Esophagus muscularis mucosa (tissue), 4 donors: ENCODE data around the gene RUNX1. TPM values are rescaled to one million over a fixed set of nuclear protein-coding genes. Genes with fewer than 3 reads are reported as not detected.

Source experiments
- DNase-seq: peaks from one replicate; pipeline ENCODE4 v3.0.0-alpha.2; 2017; ENCODE audit errors: extremely low spot score
- H3K27ac ChIP-seq, 4 donors: fragments of 200-600 bp; sonication (generic); replicated peaks in 1 of 4; 1 replicate in 3 of 4; 2 replicates in 1 of 4; pipeline ENCODE4 v1.5.1; 2016 to 2019; ENCODE audit warnings: mild to moderate bottlenecking in 1 of 4
- H3K27me3 ChIP-seq, 4 donors: fragments of 200-600 bp; sonication (generic); one replicate each; pipeline versions ENCODE4 v1.5.1 to v1.6.0; 2016 to 2019
- H3K36me3 ChIP-seq, 4 donors: fragments of 200-600 bp; sonication (generic); one replicate each; pipeline ENCODE4 v1.5.1; 2016 to 2019
- H3K4me1 ChIP-seq, 4 donors: fragments of 200-600 bp; sonication (generic); one replicate each; pipeline ENCODE4 v1.5.1; 2016 to 2019
- H3K4me3 ChIP-seq, 4 donors: fragments of 200-600 bp; sonication (generic); 1 replicate in 2 of 4; 2 replicates in 2 of 4; pipeline ENCODE4 v1.5.1; 2016 to 2019; ENCODE audit warnings: mild to moderate bottlenecking in 4 of 4, moderate library complexity in 1 of 4
- H3K9me3 ChIP-seq, 4 donors: fragments of 200-600 bp; sonication (generic); 1 replicate in 3 of 4; 2 replicates in 1 of 4; pipeline ENCODE4 v1.5.1; 2016 to 2019
- CTCF ChIP-seq, 3 experiments: fragments of 200-600 bp in 2 of 3; fragments of 450-650 bp in 1 of 3; sonication (generic) in 2 of 3; IDR thresholded peaks; one replicate each; pipeline ENCODE4 v1.5.1; 2017 to 2019; ENCODE audit warnings: antibody characterized with exemption in 3 of 3, mild to moderate bottlenecking in 2 of 3, moderate library complexity in 1 of 3
- EP300 ChIP-seq: sonication (generic); formaldehyde crosslinking; IDR thresholded peaks from one replicate; pipeline ENCODE4 v1.6.1; 2017; ENCODE audit warnings: antibody characterized with exemption
- POLR2A ChIP-seq: fragments of 450-650 bp; IDR thresholded peaks from one replicate; pipeline ENCODE4 v1.6.1; 2017; ENCODE audit warnings: antibody characterized with exemption, moderate library complexity, mild to moderate bottlenecking, low read depth
- POLR2AphosphoS5 ChIP-seq, 2 donors: sonication (generic); formaldehyde crosslinking; IDR thresholded peaks; one replicate each; pipeline ENCODE4 v1.6.1; 2017; ENCODE audit warnings: antibody characterized with exemption in 2 of 2
- WGBS: methylation state at CpG from one replicate; pipeline ENCODE4 v1.1.5; 2018; 5-methylcytosine and 5-hydroxymethylcytosine counted together
- intact Hi-C: fragments of 100-400 bp; cut with DNase I; formaldehyde crosslinking; loops from one replicate; pipeline ENCODE4 v1.15.1; 2023
- total RNA-seq, 4 donors: library from RNA; depleted of rRNA; stranded (reverse); fragments of >200 nt; gene quantifications; one replicate each; pipeline versions ENCODE4 v1.1.0 to v1.2.1, GENCODE V29; 2016

RUNX1 gene
- total RNA-seq, 4 donors from 2014 or later, result 3.7 to 10.9 (median 5.6) TPM

DNA sequence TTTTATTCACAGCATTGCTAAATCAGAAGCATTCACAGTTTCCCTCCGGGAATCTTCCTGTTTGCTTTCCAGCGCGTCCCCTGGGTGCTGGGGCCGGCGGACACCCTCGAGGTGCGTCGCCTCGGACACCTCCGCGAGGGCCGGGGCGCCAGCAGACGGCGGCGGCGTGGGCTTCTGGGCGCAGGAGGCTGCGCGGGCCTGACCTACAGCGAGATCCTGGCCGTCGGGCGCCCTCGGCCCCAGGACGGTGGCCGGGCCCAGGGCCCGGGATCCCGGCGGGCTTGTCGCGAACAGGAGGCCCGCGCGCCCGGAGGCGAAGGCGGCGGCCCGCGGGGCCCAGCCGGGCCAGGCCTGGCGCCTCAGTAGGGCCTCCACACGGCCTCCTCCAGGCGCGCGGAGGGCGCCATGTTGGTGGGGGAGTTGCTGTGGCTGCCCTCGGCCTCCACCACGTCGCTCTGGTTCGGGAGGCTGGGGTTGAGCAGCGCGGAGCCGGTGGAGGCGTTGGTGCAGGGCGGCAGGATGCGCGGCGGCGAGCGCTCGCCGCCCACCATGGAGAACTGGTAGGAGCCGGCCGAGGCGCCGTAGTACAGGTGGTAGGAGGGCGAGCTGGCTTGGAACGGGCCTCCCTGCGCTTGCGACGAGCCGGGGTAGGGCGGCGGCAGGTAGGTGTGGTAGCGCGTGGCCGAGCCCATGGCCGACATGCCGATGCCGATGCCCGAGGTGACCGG is 257.2 kb downstream of the RUNX1 start:
- Histone ChIP-seq H3K9me3 (no peaks in the 10 kb centered on the region), H3K27ac (no peak overlapping the region), H3K4me3 (no peak overlapping the region), H3K27me3 (no peaks in the 10 kb centered on the region), H3K4me1 (peaks cover 0 to 25% (median 24%) of the 10 kb centered on the region in 4 donors), H3K36me3 (peaks cover 0 to 8% (median 0%) of the 10 kb centered on the region in 4 donors)
- intact Hi-C loops, result no loop called here
- TF ChIP-seq CTCF (IDR thresholded peaks at IDR 0.05) (no peak), EP300 (no peak), POLR2AphosphoS5 (IDR thresholded peaks at IDR 0.05) (no peak), POLR2A (no peak)
- peak; percentile 42 for DNase-seq
- WGBS, result 93% methylated on average over 19 of the region's 84 CpGs

GRCh38 chr21:34790834-34791233 is 258.3 kb downstream of the RUNX1 start:
- H3K9me3 ChIP-seq, result no peaks in the 10 kb centered on the region
- no peak for TF ChIP-seq CTCF (IDR thresholded peaks at IDR 0.05)
- TF ChIP-seq EP300, result no peak
- no peak for TF ChIP-seq POLR2A
- no peak for TF ChIP-seq POLR2AphosphoS5 (IDR thresholded peaks at IDR 0.05)
- H3K36me3 ChIP-seq, result peaks cover 0 to 6% (median 0%) of the 10 kb centered on the region in 4 donors
- peaks cover 0 to 15% (median 14%) of the 10 kb centered on the region in 4 donors for H3K4me1 ChIP-seq
- H3K27ac ChIP-seq, result no peak overlapping the region
- DNase-seq, result peak; percentile 34
- 60% methylated on average over 3 of the region's 3 CpGs for WGBS
- intact Hi-C loops, result no loop called here
- H3K4me3 ChIP-seq, result no peak overlapping the region
- no peaks in the 10 kb centered on the region for H3K27me3 ChIP-seq

- no peak for DNase-seq
- Histone ChIP-seq H3K4me3 (no peak overlapping the region), H3K9me3 (no peaks in the 10 kb centered on the region), H3K4me1 (peaks cover 0 to 10% (median 9%) of the 10 kb centered on the region in 4 donors), H3K27me3 (no peaks in the 10 kb centered on the region), H3K36me3 (peaks cover 0 to 6% (median 0%) of the 10 kb centered on the region in 4 donors), H3K27ac (no peak overlapping the region)
- intact Hi-C loops, result no loop called here
- 89% methylated on average over 5 of the region's 6 CpGs for WGBS
- TF ChIP-seq EP300 (no peak), CTCF (IDR thresholded peaks at IDR 0.05) (no peak), POLR2A (no peak), POLR2AphosphoS5 (IDR thresholded peaks at IDR 0.05) (no peak)
Observed at GRCh38 chr21:34790341-34790740, 258.8 kb downstream of the RUNX1 start.

DNA sequence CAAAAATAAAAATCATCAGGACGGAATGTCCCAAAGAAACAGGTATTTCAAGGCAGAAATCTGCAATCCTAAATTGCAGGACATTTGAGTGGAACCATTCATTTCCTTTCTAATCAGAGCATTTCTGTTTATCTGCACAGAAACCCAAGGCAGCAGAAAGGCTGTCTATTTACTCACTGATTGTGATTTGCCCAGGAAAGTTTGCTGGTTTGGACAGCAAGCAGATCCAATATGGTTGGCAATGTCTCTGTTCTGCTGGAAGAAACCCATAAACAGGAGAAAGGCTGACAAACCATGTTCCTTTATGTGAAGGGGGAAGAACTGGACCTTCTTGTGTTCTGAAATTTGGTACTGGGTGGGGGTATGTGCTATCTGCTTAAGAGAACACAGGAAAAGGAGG is 260.2 kb downstream of the RUNX1 start:
- Histone ChIP-seq H3K36me3 (peaks cover 0 to 6% (median 0%) of the 10 kb centered on the region in 4 donors), H3K4me3 (no peak overlapping the region), H3K27ac (no peak overlapping the region), H3K9me3 (no peaks in the 10 kb centered on the region), H3K27me3 (no peaks in the 10 kb centered on the region), H3K4me1 (no peaks in the 10 kb centered on the region)
- WGBS, result 96% methylated on average over 1 of the region's 1 CpG
- DNase-seq, result peak; percentile 26
- TF ChIP-seq CTCF (IDR thresholded peaks at IDR 0.05), result no peak
- TF ChIP-seq POLR2A, result no peak
- no peak for TF ChIP-seq EP300
- no peak for TF ChIP-seq POLR2AphosphoS5 (IDR thresholded peaks at IDR 0.05)
- intact Hi-C loops, result no loop called here
